ENCODE results near the gene PLA1A.

Gene PLA1A

DNA sequence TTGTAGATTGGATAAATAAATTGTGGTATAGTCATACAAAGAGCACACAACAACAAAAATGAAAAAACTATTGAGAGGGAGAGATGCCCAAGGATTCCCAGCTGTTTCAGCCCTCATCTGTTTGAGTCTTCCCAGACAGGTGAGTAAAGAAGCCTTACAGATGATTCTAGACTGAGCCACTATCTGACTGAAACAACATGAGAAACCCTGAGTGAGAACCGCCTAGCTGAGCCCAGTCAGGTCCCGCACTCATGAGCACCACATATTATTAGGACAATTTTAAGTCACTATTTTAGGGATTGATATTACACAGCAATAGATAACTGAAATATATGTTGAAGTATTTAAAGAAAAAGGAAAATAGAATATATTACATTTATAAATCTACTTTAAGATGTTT is 43.7 kb downstream of the PLA1A start:
- no peak for ATAC-seq

GRCh38 chr3:119642746-119643473 is 45.2 kb downstream of the PLA1A start:
- ATAC-seq, result peak; percentile 13 to 21

DNA sequence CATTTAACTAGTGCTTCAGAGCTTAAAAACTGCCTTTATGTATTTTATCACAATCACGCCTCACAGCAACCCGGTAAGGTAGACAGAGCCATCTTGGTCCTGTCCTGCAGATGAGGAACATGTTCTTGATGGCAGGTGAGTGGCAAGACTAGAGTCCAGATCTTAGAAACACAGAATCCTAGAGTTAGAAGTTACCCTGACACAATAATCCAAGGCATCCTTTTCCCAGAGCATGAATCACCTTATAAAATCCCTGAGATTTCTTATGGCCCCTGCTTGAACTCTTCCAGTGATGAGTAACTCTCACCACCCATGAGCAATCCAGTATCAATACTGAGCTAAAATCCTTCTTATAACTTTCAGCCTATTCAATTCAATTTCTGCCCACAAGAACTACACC is 45.8 kb downstream of the PLA1A start:
- ATAC-seq, result no peak

- ATAC-seq, result no peak
Measured at GRCh38 chr3:119644481-119644880, 46.8 kb downstream of the PLA1A start.

DNA sequence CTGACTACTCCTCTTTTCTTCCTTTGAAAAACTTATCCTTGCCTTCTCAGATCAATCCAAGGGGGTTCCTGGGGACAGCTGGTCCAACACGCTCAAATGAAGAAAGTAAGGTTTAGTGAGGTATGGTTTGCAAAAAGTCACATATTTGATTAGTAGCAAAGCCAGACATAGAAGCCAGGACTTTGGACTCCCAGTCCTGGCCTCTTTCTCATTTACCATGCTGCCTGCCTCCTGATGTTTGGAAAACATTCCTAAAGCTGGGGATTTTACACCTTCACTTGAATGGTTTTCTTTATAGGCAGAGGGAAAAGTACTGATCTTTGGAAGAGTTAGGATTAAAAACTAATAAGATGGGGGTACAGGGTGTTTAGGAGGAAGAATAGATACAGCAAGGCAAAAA is 48.1 kb downstream of the PLA1A start:
- no peak for ATAC-seq

DNA sequence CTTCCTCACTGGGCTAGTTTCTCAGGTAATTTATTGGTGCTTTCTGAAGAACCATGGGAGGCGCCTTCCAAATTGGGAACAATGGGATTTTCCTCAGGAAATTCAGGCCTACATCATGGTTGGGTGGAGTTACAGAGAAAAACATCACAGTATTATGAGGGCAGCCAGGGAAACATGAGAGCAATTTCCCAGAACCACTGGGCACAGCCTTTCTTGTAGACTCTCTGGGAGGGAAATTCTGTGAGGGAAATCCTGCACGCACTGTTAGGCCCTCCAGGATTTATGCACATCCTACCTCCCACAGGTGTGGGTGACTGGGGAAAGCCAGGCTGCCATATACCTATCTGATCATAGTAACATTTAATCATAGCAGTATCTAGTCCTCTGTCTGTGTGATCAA is 49.5 kb downstream of the PLA1A start:
- no peak for ATAC-seq

- ATAC-seq, result no peak
Measured at GRCh38 chr3:119647843-119648575, 50.3 kb downstream of the PLA1A start.

- ATAC-seq, result no peak
Measured at GRCh38 chr3:119649761-119650160, 52.1 kb downstream of the PLA1A start.

DNA sequence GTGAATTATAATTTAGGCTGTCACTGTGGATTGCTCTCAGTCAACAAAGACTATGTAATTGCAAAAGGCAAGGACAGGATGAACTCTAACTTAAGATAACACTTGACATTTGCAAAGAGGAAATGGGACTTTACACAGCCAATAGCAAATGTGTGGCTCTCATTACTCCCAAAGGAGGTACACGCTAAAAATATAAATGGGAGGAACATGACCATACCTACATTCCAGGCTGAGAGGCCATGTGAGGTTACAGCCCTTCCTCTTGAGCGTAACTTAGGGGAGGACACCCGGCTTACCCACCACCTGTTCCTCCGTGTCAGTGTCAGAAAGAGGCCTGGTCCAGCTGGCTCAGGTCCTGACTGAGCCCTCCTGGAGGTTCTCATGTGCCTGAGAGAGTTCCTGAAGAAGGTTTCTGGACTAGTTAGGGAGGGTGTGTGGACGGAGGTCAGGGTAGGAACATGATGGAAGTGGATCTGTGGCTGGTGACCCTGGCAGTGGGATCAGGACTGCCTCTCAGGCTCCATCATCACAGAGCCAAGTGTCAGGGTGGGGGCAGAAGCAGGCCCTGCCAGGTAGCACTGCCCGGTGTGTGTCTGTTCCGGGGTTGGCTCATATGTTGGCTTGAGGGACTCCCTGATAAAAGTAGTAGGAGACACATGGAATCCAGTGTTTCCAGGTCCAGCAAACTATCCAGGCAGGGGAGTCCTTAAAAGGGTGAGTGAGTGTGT is 54.8 kb downstream of the PLA1A start:
- no peak for ATAC-seq

DNA sequence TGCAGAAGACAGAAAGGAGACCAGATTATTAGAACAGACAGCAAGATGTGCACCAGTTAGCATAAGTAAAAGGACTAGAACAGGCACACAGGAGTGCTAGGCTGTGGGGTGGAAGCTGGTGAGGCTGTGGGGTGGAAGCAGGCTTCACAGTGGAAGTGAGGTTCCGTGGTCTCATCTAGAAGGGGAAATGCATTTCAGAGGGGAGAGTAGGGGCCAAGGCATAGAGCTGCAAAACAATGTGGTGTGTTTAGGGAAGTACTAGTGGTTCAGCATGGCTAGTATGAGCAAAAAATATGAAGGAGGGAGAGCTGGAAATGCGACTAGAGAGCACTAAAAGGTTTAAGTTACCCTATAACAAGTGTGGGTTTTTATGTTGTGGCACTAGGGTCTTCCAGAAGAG is 56.2 kb downstream of the PLA1A start:
- no peak for ATAC-seq

DNA sequence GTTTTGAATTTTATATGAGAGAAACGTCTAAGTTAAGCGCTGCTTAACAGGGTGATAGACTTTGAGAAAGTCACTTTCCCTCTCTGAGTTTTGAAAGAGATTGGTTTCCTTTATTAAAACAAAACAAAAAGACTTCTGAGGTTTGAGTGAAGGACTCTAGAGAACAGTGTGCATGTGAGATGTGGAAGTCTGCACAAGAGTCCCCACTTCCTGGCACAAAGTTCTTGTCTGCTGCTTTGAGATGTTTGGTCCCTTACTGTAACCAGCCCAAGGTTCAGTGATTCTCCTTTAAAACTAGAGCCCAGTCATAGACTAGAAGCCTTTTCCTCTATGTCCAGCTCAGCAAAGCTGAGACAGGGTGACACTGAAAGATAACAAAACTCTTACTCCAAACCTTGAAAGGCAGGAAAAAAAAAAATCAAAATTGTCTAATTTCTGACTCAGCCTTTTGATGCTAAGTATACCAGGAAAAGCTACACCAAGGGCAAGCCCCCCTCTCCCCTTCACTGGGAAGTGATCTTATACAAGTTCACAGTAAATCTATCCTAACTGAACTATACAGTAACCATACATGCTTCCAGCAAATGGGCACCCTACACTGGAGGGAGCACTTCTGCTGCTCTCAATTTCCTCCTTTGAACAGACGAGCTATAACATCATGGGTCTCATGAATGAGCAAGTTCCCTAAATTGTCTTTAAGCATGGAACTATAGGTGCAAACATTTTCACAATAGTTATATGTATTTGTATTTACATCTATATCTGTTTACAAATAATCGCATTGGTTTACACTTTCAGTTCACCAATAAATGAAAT is 60.4 kb downstream of the PLA1A start:
- no peak for ATAC-seq

DNA sequence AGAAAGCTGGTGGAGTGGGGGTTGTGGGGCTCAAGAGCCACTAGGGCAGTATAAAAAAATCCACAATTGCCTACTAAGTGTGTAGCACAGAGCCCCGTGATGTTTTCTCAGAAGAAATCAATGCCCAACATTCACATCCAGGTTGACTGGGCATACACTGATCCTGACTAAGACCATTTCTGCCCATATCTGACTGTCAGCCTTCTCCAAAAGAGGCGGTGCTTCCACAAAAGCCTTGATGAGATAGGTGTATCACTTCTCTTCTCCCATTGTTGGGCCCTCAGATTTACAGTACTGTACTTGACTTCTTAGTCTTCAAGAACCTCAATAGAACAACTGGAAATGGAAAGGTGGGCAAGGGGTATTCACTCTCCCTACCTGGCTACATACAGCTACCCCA is 61.3 kb downstream of the PLA1A start:
- ATAC-seq, result no peak

GRCh38 chr3:119659606-119660291 is 62.1 kb downstream of the PLA1A start:
- no peak for ATAC-seq

DNA sequence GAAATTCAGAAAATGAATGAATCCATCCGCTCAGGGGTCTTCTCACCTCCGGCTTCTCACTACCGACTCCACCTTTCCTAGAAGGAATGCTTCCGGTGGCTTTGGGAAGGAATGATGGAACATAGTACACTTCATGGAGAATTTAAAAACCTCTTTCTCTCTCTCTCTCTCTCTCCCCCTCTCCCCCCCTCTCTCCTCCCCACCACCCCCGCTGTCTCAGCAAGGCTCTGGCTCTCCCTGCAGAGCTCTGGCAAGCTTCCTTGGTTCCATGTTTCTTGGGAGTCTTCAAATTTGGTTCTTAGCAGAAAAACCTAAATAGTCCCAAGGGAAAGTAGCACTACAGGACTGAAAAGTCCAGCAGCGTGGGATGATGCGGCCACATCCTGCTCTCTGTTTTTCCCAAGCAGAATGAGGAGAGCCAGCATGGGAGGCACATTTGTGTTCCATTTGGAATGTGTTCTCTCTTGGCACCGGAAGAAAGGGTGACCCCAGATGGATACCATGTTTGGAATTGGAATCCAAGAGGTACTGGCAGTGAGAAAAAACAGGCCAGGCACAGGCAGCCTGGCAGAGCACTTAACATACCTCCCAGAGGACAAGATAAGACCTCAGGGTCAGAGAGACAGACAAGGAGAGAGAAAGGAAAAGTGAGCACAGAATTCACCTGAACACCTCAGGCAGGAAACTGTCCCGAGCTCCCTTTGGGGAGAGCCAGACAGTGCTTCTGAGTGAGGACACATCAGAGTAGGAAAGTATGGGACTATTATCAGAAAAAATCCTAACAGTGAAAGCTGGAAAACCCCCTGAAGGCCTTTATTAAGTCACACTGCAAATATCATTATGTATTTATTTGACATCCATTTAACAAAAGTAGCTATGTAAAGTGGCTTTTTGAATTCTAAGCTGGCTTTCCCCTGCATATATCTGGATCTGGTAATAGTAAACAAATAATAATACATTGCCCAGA is 63.1 kb downstream of the PLA1A start, which contains the start of gene POPDC2:
TSS of gene POPDC2 (minus strand) at position 116 of the 967 bp plus-strand sequence. CDS start 166 bp downstream, outside the sequence.
- ATAC-seq, result no peak

DNA sequence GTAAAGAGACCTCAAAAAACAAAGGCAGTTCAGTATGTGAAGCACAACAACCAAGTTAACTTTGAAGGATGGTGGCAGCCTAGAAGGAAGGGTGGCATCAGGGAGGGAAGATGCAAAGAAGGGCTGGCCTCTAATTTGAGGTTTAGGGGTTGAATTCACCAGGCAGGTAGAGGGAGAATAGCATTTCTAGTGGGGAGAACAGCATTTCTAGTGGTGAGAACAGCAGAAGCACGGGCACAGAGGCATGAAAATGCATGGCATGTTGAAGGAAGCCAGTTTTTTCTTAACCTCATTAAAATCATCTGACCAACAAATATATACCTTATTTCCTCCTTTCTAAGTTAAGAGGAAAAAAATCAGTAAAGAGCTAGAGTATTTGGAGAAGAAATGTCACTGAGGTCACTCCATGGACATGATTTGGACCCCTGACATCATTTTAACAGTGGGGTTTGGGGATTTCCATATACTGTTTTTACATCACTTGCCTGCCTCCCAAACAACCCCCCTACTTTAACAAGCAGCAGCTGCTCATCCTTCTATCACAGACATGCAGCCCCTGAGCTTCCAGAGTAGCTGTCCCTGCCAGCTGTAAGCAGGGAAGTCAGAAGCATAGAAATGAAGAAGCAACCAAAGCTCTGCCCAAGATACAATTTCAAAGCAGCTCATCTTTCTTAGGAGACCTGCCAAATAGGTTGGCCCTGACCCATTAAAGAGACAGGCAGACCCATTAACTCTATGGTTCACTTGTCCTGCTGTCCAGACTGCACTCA is 65.1 kb downstream of the PLA1A start:
- no peak for ATAC-seq

DNA sequence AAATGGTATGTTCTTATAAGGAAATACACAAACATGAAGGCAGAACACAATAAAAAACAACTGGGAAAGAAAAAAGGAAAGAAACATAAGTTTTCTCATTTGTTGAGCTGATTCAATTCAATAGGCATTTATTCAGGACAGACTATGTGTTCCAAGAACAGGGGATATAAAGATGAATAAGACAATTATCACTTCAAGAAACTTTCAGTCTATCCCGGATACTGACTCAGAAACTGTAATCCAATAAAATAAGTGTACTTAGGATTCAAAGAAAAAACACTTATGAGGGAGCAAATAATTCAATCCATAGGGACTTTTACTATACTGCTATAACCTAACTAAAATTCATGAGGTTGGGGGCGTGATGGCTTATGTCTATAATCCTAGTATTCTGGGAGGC is 66.2 kb downstream of the PLA1A start:
- ATAC-seq, result no peak

DNA sequence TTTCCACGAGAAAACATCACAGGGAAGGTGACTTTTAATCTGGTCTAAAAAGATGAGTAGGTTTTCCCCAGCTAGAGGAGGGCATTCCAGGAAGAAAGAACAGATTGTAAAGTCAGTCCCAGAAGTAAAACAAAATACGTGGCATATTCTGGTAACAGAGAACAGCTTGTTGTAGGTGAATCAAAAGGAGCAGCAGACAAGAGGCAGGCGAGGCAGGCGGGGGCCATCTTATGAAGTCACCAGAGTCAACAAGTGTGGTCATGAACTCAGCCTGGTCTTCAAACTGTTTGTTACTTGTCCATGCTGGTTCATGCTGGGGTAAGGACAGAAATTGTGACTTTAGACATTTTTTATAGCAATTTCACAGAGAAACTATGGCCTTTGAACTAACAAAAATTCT is 66.7 kb downstream of the PLA1A start:
- ATAC-seq, result no peak

GRCh38 chr3:119664850-119665379 is 67.2 kb downstream of the PLA1A start:
- ATAC-seq, result no peak

DNA sequence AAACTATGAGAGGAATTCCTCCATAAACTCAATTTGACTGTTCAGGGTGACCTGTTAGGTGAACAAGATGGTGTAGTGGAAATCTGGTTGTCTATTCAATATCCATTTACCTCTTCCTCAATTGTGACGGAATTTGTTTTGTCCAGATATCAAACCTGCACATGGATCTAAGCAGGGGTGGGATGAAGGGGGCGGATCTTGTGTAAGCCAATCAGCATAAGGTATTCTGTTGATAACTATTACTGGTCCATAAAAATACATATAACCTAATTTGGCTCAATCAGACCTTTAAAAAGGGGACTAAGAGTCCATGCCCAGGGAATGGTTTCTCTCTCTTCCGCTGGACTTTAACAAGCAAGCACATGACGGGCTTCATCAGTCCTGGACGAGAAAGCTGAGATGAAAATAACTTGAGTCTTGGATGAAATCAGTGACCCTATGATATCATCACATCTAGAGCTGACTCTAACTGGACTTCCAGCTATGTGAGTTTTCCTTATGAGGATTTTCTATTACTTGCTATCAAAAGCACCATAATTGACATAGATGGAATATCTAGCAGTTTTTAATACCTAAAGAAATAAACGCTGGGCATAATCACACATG is 68.4 kb downstream of the PLA1A start:
- no peak for ATAC-seq

All from activated CD4-positive, CD25-positive, alpha-beta regulatory T cell treated with anti-CD3 and anti-CD28 coated beads, Interleukin-2, amount 50 U/mL, for 24 hours (primary cell).